H1 (cell line): Measurements from ENCODE around the gene SPOCK1. TPM values are rescaled to one million over a fixed set of nuclear protein-coding genes. Genes with fewer than 3 reads are reported as not detected.

Source experiments
- CTCF ChIA-PET: fragments of 300-600 bp; sonication (Branson Sonifier 250); formaldehyde crosslinking; loops from one replicate; lab custom pipeline; 2021; ENCODE audit not compliant: partially characterized antibody; lab: Charles Lee
- POLR2A ChIA-PET: fragments of 300-600 bp; sonication (Branson Sonifier 250); formaldehyde crosslinking; loops from one replicate; lab custom pipeline; 2021; ENCODE audit warnings: inconsistent platforms; ENCODE audit not compliant: partially characterized antibody; lab: Charles Lee
- DNase-seq, 2 experiments: peaks; one replicate each; pipeline versions ENCODE4 v3.0.0 to v3.0.0-alpha.2; 2010 to 2022; ENCODE audit warnings: low spot score in 2 of 2, low read depth in 1 of 2, mixed read lengths in 1 of 2
- FAIRE-seq: peaks from 2 replicates; lab custom pipeline; 2011; peaks lifted over from hg19 to GRCh38; lab: Jason Lieb, UNC
- H2AFZ ChIP-seq: 2 replicates; pipeline ENCODE4 v1.8.1; 2012; ENCODE audit warnings: low read length, inconsistent platforms
- H2AK5ac ChIP-seq: 2 replicates; pipeline ENCODE4 v1.6.1; 2013; ENCODE audit warnings: low read depth, low read length
- H2BK120ac ChIP-seq: replicated peaks from 2 replicates; pipeline ENCODE3; 2013; ENCODE audit warnings: low read depth, low read length, inconsistent platforms
- H2BK12ac ChIP-seq: 2 replicates; pipeline ENCODE4 v1.6.1; 2013; ENCODE audit warnings: low read depth, low read length
- H2BK15ac ChIP-seq: 2 replicates; pipeline ENCODE4 v1.6.1; 2013; ENCODE audit warnings: low read length
- H2BK20ac ChIP-seq: 2 replicates; pipeline ENCODE4 v1.6.1; 2013; ENCODE audit warnings: low read length
- H2BK5ac ChIP-seq: 2 replicates; pipeline ENCODE4 v1.6.1; 2013; ENCODE audit warnings: low read depth, low read length
- H3K14ac ChIP-seq: 2 replicates; pipeline ENCODE4 v1.6.1; 2013; ENCODE audit warnings: inconsistent platforms; ENCODE audit not compliant: insufficient read length
- H3K18ac ChIP-seq: 2 replicates; pipeline ENCODE4 v1.6.1; 2013; ENCODE audit warnings: low read length; ENCODE audit errors: extremely low read depth
- H3K23ac ChIP-seq: 2 replicates; pipeline ENCODE4 v1.6.1; 2013; ENCODE audit warnings: inconsistent platforms; ENCODE audit not compliant: insufficient read length
- H3K23me2 ChIP-seq: 2 replicates; pipeline ENCODE4 v1.6.1; 2013; ENCODE audit warnings: low read depth, low read length
- H3K27ac ChIP-seq: 2 replicates; pipeline ENCODE4 v1.6.1; 2011; ENCODE audit warnings: low read depth, low read length, inconsistent platforms
- H3K27me3 ChIP-seq, 4 experiments: replicated peaks in 1 of 4; 1 replicate in 1 of 4; 2 replicates in 3 of 4; pipeline versions ENCODE4 v1.6.1 to v1.8.1; 2011 to 2013; ENCODE audit warnings: low read length in 3 of 4, mild to moderate bottlenecking in 3 of 4, inconsistent platforms in 2 of 4, mixed read lengths in 2 of 4, moderate library complexity in 1 of 4; ENCODE audit not compliant: control insufficient read depth in 3 of 4, insufficient read depth in 3 of 4; ENCODE audit errors: extremely low read depth in 1 of 4
- H3K36me3 ChIP-seq, 4 experiments: 2 replicates each; pipeline versions ENCODE4 v1.6.1 to v1.8.1; 2011 to 2013; ENCODE audit warnings: mild to moderate bottlenecking in 4 of 4, low read length in 3 of 4, moderate library complexity in 2 of 4, control low read depth in 1 of 4, inconsistent platforms in 1 of 4; ENCODE audit not compliant: insufficient read depth in 4 of 4, control insufficient read depth in 2 of 4
- H3K4ac ChIP-seq: replicated peaks from 2 replicates; pipeline ENCODE3; 2013; ENCODE audit warnings: low read length, low read depth, mixed read lengths, inconsistent platforms; ENCODE audit not compliant: insufficient read length
- H3K4me1 ChIP-seq, 4 experiments: replicated peaks in 1 of 4; 1 replicate in 1 of 4; 2 replicates in 3 of 4; pipeline versions ENCODE4 v1.6.1 to v1.8.1; 2011 to 2013; ENCODE audit warnings: low read length in 3 of 4, inconsistent platforms in 2 of 4, mixed read lengths in 1 of 4; ENCODE audit not compliant: insufficient read depth in 4 of 4, control insufficient read depth in 3 of 4
- H3K4me2 ChIP-seq, 2 experiments: 2 replicates each; pipeline versions ENCODE4 v1.6.1 to v1.8.1; 2011 to 2013; ENCODE audit warnings: low read depth in 2 of 2, low read length in 2 of 2, control low read depth in 1 of 2, inconsistent platforms in 1 of 2, mild to moderate bottlenecking in 1 of 2; ENCODE audit not compliant: insufficient read depth in 1 of 2
- H3K4me3 ChIP-seq, 4 experiments: fragments of 200-600, 300-600 bp in 1 of 4; sonication (generic), shearing (Covaris generic), sonication (Bioruptor Twin) in 1 of 4; 2 replicates each; pipeline versions ENCODE4 v1.5.1 to v1.8.1; 2011 to 2016; ENCODE audit warnings: low read length in 4 of 4, low read depth in 3 of 4, control low read depth in 2 of 4, inconsistent platforms in 2 of 4, mild to moderate bottlenecking in 2 of 4, mixed read lengths in 1 of 4, moderate library complexity in 1 of 4; ENCODE audit not compliant: insufficient read depth in 2 of 4; ENCODE audit errors: extremely low read depth in 1 of 4
- H3K56ac ChIP-seq: replicated peaks from 2 replicates; pipeline ENCODE3; 2013; ENCODE audit warnings: low read depth, mild to moderate bottlenecking, mixed read lengths, low read length, inconsistent platforms; ENCODE audit not compliant: insufficient read length
- H3K79me1 ChIP-seq: 2 replicates; pipeline ENCODE4 v1.6.1; 2013; ENCODE audit warnings: low read depth, low read length, control low read depth
- H3K79me2 ChIP-seq, 2 experiments: 2 replicates each; pipeline versions ENCODE4 v1.6.1 to v1.8.1; 2012 to 2013; ENCODE audit warnings: low read length in 2 of 2, mild to moderate bottlenecking in 2 of 2, inconsistent platforms in 1 of 2; ENCODE audit not compliant: insufficient read depth in 2 of 2, control insufficient read depth in 1 of 2
- H3K9ac ChIP-seq, 4 experiments: replicated peaks in 1 of 4; 1 replicate in 1 of 4; 2 replicates in 3 of 4; pipeline versions ENCODE4 v1.6.1 to v1.8.1; 2011 to 2013; ENCODE audit warnings: low read depth in 3 of 4, low read length in 3 of 4, control low read depth in 2 of 4, mild to moderate bottlenecking in 2 of 4, moderate library complexity in 2 of 4, inconsistent platforms in 1 of 4; ENCODE audit errors: extremely low read depth in 1 of 4
- H3K9me3 ChIP-seq, 2 experiments: 2 replicates each; pipeline versions ENCODE4 v1.6.1 to v1.8.1; 2012 to 2013; ENCODE audit warnings: mild to moderate bottlenecking in 2 of 2, moderate library complexity in 2 of 2, control low read depth in 1 of 2, inconsistent platforms in 1 of 2, low read depth in 1 of 2, low read length in 1 of 2, mixed read lengths in 1 of 2; ENCODE audit not compliant: insufficient read depth in 2 of 2
- H4K20me1 ChIP-seq, 2 experiments: replicated peaks in 1 of 2; 2 replicates each; pipeline versions ENCODE3 to v1.8.1; 2011 to 2013; ENCODE audit warnings: inconsistent platforms in 2 of 2, low read length in 2 of 2, mild to moderate bottlenecking in 1 of 2; ENCODE audit not compliant: insufficient read depth in 2 of 2, control insufficient read depth in 1 of 2
- H4K5ac ChIP-seq: 2 replicates; pipeline ENCODE4 v1.6.1; 2013; ENCODE audit warnings: low read length, low read depth, mixed read lengths, inconsistent platforms; ENCODE audit not compliant: insufficient read length
- H4K8ac ChIP-seq: 2 replicates; pipeline ENCODE4 v1.8.0; 2013; ENCODE audit warnings: mild to moderate bottlenecking, moderate library complexity, low read length, inconsistent platforms; ENCODE audit not compliant: insufficient read depth; ENCODE audit errors: extremely low read depth
- H4K91ac ChIP-seq: replicated peaks from 2 replicates; pipeline ENCODE3; 2013; ENCODE audit warnings: low read length, mixed read lengths, inconsistent platforms; ENCODE audit not compliant: insufficient read length
- ATF3 ChIP-seq: IDR thresholded peaks from 2 replicates; pipeline ENCODE4 v1.6.1; 2011; ENCODE audit warnings: low read depth, mild to moderate bottlenecking, low read length; ENCODE audit not compliant: insufficient read depth
- CBX5 ChIP-seq: fragments of 300-800, 300-1000 bp; sonication (generic); IDR thresholded peaks from 2 replicates; pipeline ENCODE4 v1.7.1; 2016; ENCODE audit warnings: antibody characterized with exemption, low read length, low read depth
- KDM4A ChIP-seq: IDR thresholded peaks from one replicate; pipeline ENCODE4 v1.7.1; 2012; ENCODE audit warnings: low read depth, mild to moderate bottlenecking, moderate library complexity, low read length, inconsistent platforms; ENCODE audit not compliant: severe bottlenecking
- RBBP5 ChIP-seq: IDR thresholded peaks from 2 replicates; pipeline ENCODE4 v1.7.1; 2012; ENCODE audit warnings: low read depth, mild to moderate bottlenecking, inconsistent platforms, low read length, moderate library complexity, borderline replicate concordance
- RXRA ChIP-seq: IDR thresholded peaks from 2 replicates; pipeline ENCODE4 v1.6.1; 2011; ENCODE audit warnings: low read depth, mild to moderate bottlenecking, low read length, moderate library complexity; ENCODE audit not compliant: insufficient read depth
- SIX5 ChIP-seq: IDR thresholded peaks from 2 replicates; pipeline ENCODE4 v1.6.1; 2011; ENCODE audit warnings: mild to moderate bottlenecking, low read depth, low read length
- WGBS, 2 experiments: shearing (Covaris generic) in 1 of 2; methylation state at CpG; one replicate each; pipeline versions ENCODE4 v1.1.6 to v1.1.7; 2013 to 2015; ENCODE audit warnings: low lambda C conversion rate in 2 of 2, mixed read lengths in 2 of 2, inconsistent platforms in 1 of 2, low coverage in 1 of 2, missing lambda C conversion rate in 1 of 2; ENCODE audit not compliant: insufficient replicate concordance in 2 of 2, insufficient coverage in 1 of 2, insufficient read length in 1 of 2; ENCODE audit errors: extremely low coverage in 1 of 2, missing lambda C conversion rate in 1 of 2; 5-methylcytosine and 5-hydroxymethylcytosine counted together
- polyA plus RNA-seq, 7 experiments: library from polyadenylated mRNA; depleted of rRNA in 3 of 7; stranded (reverse) in 5 of 7; unstranded in 2 of 7; fragments of >200 nt in 5 of 7; fragments of 200-250 nt in 2 of 7; gene quantifications; 1 replicate in 5 of 7; 2 replicates in 1 of 7; 4 replicates in 1 of 7; pipeline versions ENCODE4 v1.2.1 to v1.2.3, GENCODE V29; 2011 to 2013; ENCODE audit warnings: missing spikeins in 2 of 7, mixed read lengths in 2 of 7
- total RNA-seq: library from RNA; stranded (reverse); fragmentation: NEBNext Ultra II Directional; extraction: Animal tissue kit (Norgen Biotek cat#: 25700); gene quantifications from 2 replicates; pipeline ENCODE4 v1.2.1, GENCODE V29; 2021

Gene SPOCK1
- total and polyA plus RNA-seq, 2 of the 8 experiments (the other 6 are each of a cell fraction or from before 2014, with no cell fraction given) = 6.9 to 18.1 TPM

- Histone ChIP-seq H2AK5ac (no peak overlapping the region), H2BK5ac (no peak overlapping the region)
These were observed 458.3 kb downstream of the SPOCK1 start for GRCh38 chr5:137040641-137041340.

More at GRCh38 chr5:137040641-137041340, 458.3 kb downstream of the SPOCK1 start:
- no peak for TF ChIP-seq ATF3
- no peak for TF ChIP-seq RXRA
- TF ChIP-seq KDM4A = no peak
- TF ChIP-seq RBBP5 = no peak
- no peak for TF ChIP-seq SIX5
- no peak for TF ChIP-seq CBX5
- TF ChIP-seq, all 59 proteins: peak for 0
- DNase-seq (no peak), FAIRE-seq (no peak)
- Histone ChIP-seq H3K36me3 (no peaks in the 10 kb centered on the region), H4K8ac (no peak overlapping the region), H3K9me3 (peaks cover 0 to 3% of the 10 kb centered on the region in 2 experiments; a peak in 2 of 4 replicates), H2BK20ac (no peak overlapping the region), H3K23me2 (no peaks in the 10 kb centered on the region), H2BK12ac (no peak overlapping the region), H4K20me1 (no peaks in the 10 kb centered on the region), H2BK120ac (no peak overlapping the region), H3K9ac (no peak overlapping the region), H3K27ac (no peak overlapping the region), H3K23ac (no peak overlapping the region), H3K4ac (peak overlapping the region; percentile 72), H2BK15ac (no peak overlapping the region), H3K56ac (no peak overlapping the region), H4K91ac (no peak overlapping the region), H3K79me1 (no peaks in the 10 kb centered on the region), H3K27me3 (no peaks in the 10 kb centered on the region), H3K4me3 (no peak overlapping the region), H3K18ac (no peak overlapping the region), H2AFZ (no peak overlapping the region), H3K14ac (no peak overlapping the region), H3K4me2 (no peak overlapping the region), H4K5ac (no peak overlapping the region), H3K4me1 (peaks cover 2 to 10% (median 9%) of the 10 kb centered on the region in 4 experiments; a peak in 3 of 7 replicates), H3K79me2 (no peaks in the 10 kb centered on the region)
- 82% methylated on average over 1 of the region's 1 CpG; no CpG with 5 or more reads in 1 of the 2 experiments for WGBS, 2 experiments
- ChIA-PET CTCF (interaction anchor here (1.5 kb wide), 1 partner anchor 151 kb away, joined by 3 read pairs; no protein-coding TSS in a partner anchor), POLR2A (no interaction called here)
